H1 (cell line): ENCODE measurements around the gene OSBPL5.

Experiments used
- CEBPB ChIP-seq: IDR thresholded peaks from 2 replicates; pipeline ENCODE4 v1.6.1; 2012; ENCODE audit warnings: low read depth, low read length
- EZH2 ChIP-seq: fragments of 200-600 bp; sonication (generic); IDR thresholded peaks from 2 replicates; pipeline ENCODE4 v1.7.1; 2012; ENCODE audit warnings: low read depth, mild to moderate bottlenecking, moderate library complexity, low read length, inconsistent platforms; ENCODE audit not compliant: severe bottlenecking
- POLR2A ChIP-seq, 2 experiments: IDR thresholded peaks; 1 replicate in 1 of 2; 2 replicates in 1 of 2; pipeline ENCODE4 v1.6.1; 2011; ENCODE audit warnings: low read depth in 2 of 2, low read length in 2 of 2, mild to moderate bottlenecking in 2 of 2; ENCODE audit errors: control extremely low read depth in 1 of 2
- SP2 ChIP-seq: IDR thresholded peaks from 2 replicates; pipeline ENCODE4 v1.6.1; 2012; ENCODE audit warnings: mild to moderate bottlenecking, low read length, inconsistent platforms

DNA sequence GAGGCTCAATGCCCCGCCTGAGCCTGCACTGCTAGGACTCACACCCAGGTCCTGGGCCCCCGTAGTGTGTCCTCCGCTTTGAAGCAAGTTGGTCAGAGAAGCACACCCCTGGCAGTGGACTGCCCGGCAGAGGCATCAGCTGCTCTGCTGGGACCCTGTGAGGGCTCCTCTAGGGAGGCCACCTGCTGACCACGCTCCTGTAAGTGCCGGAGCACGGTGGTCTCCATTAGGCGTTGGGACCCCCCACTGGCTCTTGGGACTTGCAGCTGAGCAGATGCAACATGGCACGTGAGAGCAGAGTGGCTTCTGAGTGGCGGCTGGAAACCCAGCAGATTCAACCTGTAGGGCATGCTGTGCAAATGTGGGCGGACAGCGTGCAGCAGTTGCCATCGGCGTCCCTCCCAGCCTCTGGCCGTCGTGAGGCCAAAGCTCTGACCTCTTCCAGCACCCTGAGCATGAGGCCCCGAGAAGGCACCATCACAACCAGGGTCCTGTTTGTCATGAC lies 36.6 kb upstream of the OSBPL5 start:
- TF ChIP-seq POLR2A (IDR thresholded peaks at IDR 0.05; ENCODE audit: control extremely low read depth in 1 of 2, low read depth in 2 of 2, low read length in 2 of 2) (no peak), EZH2 (no peak), CEBPB (no peak), SP2 (no peak)
